ENCODE results near the gene PAQR7.

DNA sequence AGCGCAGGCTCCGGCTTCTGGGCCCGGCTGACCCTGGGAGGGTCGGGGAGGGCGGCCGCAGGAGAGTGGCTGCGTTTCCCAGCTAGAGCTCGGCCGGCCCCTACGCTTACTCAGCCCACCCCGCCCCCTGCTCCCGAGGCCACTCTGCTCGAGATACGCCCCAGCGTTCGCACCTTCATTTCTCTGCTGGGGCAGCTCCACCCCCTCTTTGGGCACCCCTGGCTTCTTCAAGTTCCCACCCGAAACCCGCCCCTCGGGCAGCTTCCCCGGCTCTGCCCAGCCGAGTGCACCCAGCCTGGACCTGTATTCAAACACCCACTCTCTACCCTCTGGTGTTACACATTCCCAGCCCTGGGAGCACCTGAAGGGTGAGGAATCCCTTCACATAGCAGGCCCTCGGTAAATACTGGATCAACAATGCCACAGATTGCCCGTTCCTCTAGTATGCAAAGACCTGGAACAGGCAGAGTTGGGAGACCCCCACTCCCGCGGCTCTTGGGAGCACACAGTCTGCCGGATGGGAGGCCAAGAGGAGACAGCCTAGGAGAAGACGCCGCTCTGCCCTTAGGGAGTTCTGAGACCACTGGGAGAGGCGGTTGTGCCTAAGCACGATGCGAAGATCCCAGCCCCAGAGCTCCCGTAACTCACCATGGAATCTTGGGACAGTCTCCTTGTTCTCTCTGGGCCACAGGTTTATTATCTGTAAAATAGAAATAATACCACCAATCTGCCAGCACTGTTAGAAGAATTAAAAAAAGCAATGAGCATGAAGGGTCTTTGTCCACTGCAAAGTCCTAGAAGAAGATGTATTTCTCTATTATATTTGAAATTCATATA lies 566 bp upstream of the PAQR7 start:
- TF ChIP-seq, protein P1, sequence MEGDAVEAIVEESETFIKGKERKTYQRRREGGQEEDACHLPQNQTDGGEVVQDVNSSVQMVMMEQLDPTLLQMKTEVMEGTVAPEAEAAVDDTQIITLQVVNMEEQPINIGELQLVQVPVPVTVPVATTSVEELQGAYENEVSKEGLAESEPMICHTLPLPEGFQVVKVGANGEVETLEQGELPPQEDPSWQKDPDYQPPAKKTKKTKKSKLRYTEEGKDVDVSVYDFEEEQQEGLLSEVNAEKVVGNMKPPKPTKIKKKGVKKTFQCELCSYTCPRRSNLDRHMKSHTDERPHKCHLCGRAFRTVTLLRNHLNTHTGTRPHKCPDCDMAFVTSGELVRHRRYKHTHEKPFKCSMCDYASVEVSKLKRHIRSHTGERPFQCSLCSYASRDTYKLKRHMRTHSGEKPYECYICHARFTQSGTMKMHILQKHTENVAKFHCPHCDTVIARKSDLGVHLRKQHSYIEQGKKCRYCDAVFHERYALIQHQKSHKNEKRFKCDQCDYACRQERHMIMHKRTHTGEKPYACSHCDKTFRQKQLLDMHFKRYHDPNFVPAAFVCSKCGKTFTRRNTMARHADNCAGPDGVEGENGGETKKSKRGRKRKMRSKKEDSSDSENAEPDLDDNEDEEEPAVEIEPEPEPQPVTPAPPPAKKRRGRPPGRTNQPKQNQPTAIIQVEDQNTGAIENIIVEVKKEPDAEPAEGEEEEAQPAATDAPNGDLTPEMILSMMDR (IDR thresholded peaks at IDR 0.05), result no peak
- no peak for TF ChIP-seq ZFX (IDR thresholded peaks at IDR 0.05; ENCODE audit: borderline replicate concordance)
